ENCODE results near the gene PDXP. TPM values are rescaled to one million over a fixed set of nuclear protein-coding genes. Genes with fewer than 3 reads are reported as not detected.

PDXP gene
- total and polyA plus RNA-seq, 4 experiments from 2014 or later = 0.38 to 9.8 (median 7.2) TPM

- Mint-ChIP-seq H3K27ac (peak overlapping the region in 1 of 7 donors; percentile 31), H3K27me3 (no peaks in the 10 kb centered on the region), H3K36me3 (peaks cover 0 to 40% of the 10 kb centered on the region in 2 donors), H3K4me3 (peak overlapping the region in 1 of 8 donors; percentile 31), H3K9me3 (no peaks in the 10 kb centered on the region), H3K4me1 (peaks cover 0 to 2% (median under 1%) of the 10 kb centered on the region in 4 donors)
- Histone ChIP-seq H3K4me1 (ENCODE audit: insufficient read depth, low read length) (peaks cover under 1% of the 10 kb centered on the region), H3K9me3 (ENCODE audit: control insufficient read depth in 1 of 2, low read length in 2 of 2) (no peaks in the 10 kb centered on the region), H3K4me3 (ENCODE audit: low read length in 2 of 2) (no peak overlapping the region), H3K27ac (ENCODE audit: low read depth, low read length) (no peak overlapping the region), H3K36me3 (ENCODE audit: insufficient read depth, low read length) (peaks cover 34% of the 10 kb centered on the region), H3K27me3 (ENCODE audit: insufficient read depth, low read length) (no peaks in the 10 kb centered on the region)
- DNase-seq = peak in 1 of 5 donors; percentile 38
- ChIA-PET POLR2A (ENCODE audit: partially characterized antibody) (interaction anchor here (0.7 to 4.4 kb wide), 5 partner anchors 7 to 51 kb away, joined by 3 to 23 read pairs (median 4); partner anchors contain the start of genes GGA1 and PDXP), CTCF (ENCODE audit: partially characterized antibody) (interaction anchor here (0.5 to 22.8 kb wide), 3 partner anchors 23 to 75 kb away, joined by 3 to 493 read pairs (median 4); partner anchors contain the start of gene SH3BP1)
- intact Hi-C loops (cut with micrococcal nuclease) = no loop called here
Observed at GRCh38 chr22:37616201-37617083, 42.1 kb upstream of the PDXP start.

GRCh38 chr22:37617431-37617830 is 41.1 kb upstream of the PDXP start:
- Mint-ChIP-seq H3K36me3 (peaks cover 0 to 41% of the 10 kb centered on the region in 2 donors), H3K27ac (peak overlapping the region in 1 of 7 donors; percentile 64), H3K4me1 (peaks cover 0 to 2% (median 0%) of the 10 kb centered on the region in 4 donors), H3K9me3 (no peaks in the 10 kb centered on the region), H3K4me3 (no peak overlapping the region), H3K27me3 (no peaks in the 10 kb centered on the region)
- no peaks in the 10 kb centered on the region for H3K27me3 ChIP-seq (ENCODE audit: insufficient read depth, low read length)
- ChIA-PET CTCF (ENCODE audit: partially characterized antibody) (interaction anchor here (3.6 to 22.8 kb wide), 2 partner anchors 9 to 22 kb away, joined by 28 to 493 read pairs; partner anchors contain the start of genes GGA1 and SH3BP1), POLR2A (ENCODE audit: partially characterized antibody) (interaction anchor here (1.2 to 4.4 kb wide), 4 partner anchors 8 to 50 kb away, joined by 4 to 23 read pairs (median 4); partner anchors contain the start of genes GGA1 and PDXP)
- no peak overlapping the region for H3K27ac ChIP-seq (ENCODE audit: low read depth, low read length)
- intact Hi-C loops (cut with micrococcal nuclease) = no loop called here
- H3K4me3 ChIP-seq (ENCODE audit: low read length in 2 of 2) = no peak overlapping the region
- H3K4me1 ChIP-seq (ENCODE audit: insufficient read depth, low read length) = no peaks in the 10 kb centered on the region
- no peaks in the 10 kb centered on the region for H3K9me3 ChIP-seq (ENCODE audit: control insufficient read depth in 1 of 2, low read length in 2 of 2)
- H3K36me3 ChIP-seq (ENCODE audit: insufficient read depth, low read length) = peaks cover 34% of the 10 kb centered on the region
- DNase-seq = peak in 1 of 5 donors; percentile 3

GRCh38 chr22:37618072-37618656 is 40.4 kb upstream of the PDXP start:
- Mint-ChIP-seq H3K27ac (no peak overlapping the region), H3K4me1 (peaks cover 0 to 4% (median 3%) of the 10 kb centered on the region in 4 donors), H3K27me3 (no peaks in the 10 kb centered on the region), H3K9me3 (no peaks in the 10 kb centered on the region), H3K36me3 (peaks cover 0 to 41% of the 10 kb centered on the region in 2 donors), H3K4me3 (no peak overlapping the region)
- Histone ChIP-seq H3K36me3 (ENCODE audit: insufficient read depth, low read length) (peaks cover 34% of the 10 kb centered on the region), H3K4me1 (ENCODE audit: insufficient read depth, low read length) (peaks cover under 1% of the 10 kb centered on the region), H3K27me3 (ENCODE audit: insufficient read depth, low read length) (no peaks in the 10 kb centered on the region), H3K27ac (ENCODE audit: low read depth, low read length) (no peak overlapping the region), H3K4me3 (ENCODE audit: low read length in 2 of 2) (no peak overlapping the region), H3K9me3 (ENCODE audit: control insufficient read depth in 1 of 2, low read length in 2 of 2) (no peaks in the 10 kb centered on the region)
- POLR2A ChIA-PET (ENCODE audit: partially characterized antibody) = interaction anchor here (1.2 to 4.4 kb wide), 3 partner anchors 9 to 49 kb away, joined by 4 to 23 read pairs (median 4); partner anchors contain the start of gene GGA1
- CTCF ChIA-PET (ENCODE audit: partially characterized antibody) = interaction anchor here (3.6 to 22.8 kb wide), 2 partner anchors 10 to 22 kb away, joined by 28 to 493 read pairs; partner anchors contain the start of genes GGA1 and SH3BP1
- intact Hi-C loops (cut with micrococcal nuclease) = no loop called here
- peak in 1 of 5 donors; percentile 6 for DNase-seq

- Mint-ChIP-seq H3K4me1 (peaks cover 1 to 8% (median 6%) of the 10 kb centered on the region in 4 donors), H3K36me3 (peaks cover 2 to 43% of the 10 kb centered on the region in 2 donors), H3K27ac (no peak overlapping the region), H3K4me3 (no peak overlapping the region), H3K9me3 (no peaks in the 10 kb centered on the region), H3K27me3 (no peaks in the 10 kb centered on the region)
- Histone ChIP-seq H3K4me3 (ENCODE audit: low read length in 2 of 2) (no peak overlapping the region), H3K27ac (ENCODE audit: low read depth, low read length) (no peak overlapping the region), H3K4me1 (ENCODE audit: insufficient read depth, low read length) (peaks cover 6% of the 10 kb centered on the region), H3K36me3 (ENCODE audit: insufficient read depth, low read length) (peaks cover 34% of the 10 kb centered on the region), H3K9me3 (ENCODE audit: control insufficient read depth in 1 of 2, low read length in 2 of 2) (no peaks in the 10 kb centered on the region), H3K27me3 (ENCODE audit: insufficient read depth, low read length) (no peaks in the 10 kb centered on the region)
- intact Hi-C loops (cut with micrococcal nuclease) = no loop called here
- DNase-seq = peak in 1 of 5 donors; percentile 2
- CTCF ChIA-PET (ENCODE audit: partially characterized antibody) = interaction anchor here (3.6 to 22.8 kb wide), 2 partner anchors 10 to 21 kb away, joined by 28 to 493 read pairs; partner anchors contain the start of genes GGA1 and SH3BP1
- POLR2A ChIA-PET (ENCODE audit: partially characterized antibody) = interaction anchor here (1.6 to 4.4 kb wide), 2 partner anchors 10 to 56 kb away, joined by 4 to 23 read pairs; partner anchors contain the start of genes GGA1 and LGALS1
Observed at GRCh38 chr22:37618674-37619073, 39.8 kb upstream of the PDXP start.

GRCh38 chr22:37619991-37620390 is 38.5 kb upstream of the PDXP start:
- no peak overlapping the region for H3K4me3 Mint-ChIP-seq
- Histone ChIP-seq H3K27ac (ENCODE audit: low read depth, low read length) (no peak overlapping the region), H3K4me1 (ENCODE audit: insufficient read depth, low read length) (peaks cover 19% of the 10 kb centered on the region), H3K9me3 (ENCODE audit: control insufficient read depth in 1 of 2, low read length in 2 of 2) (no peaks in the 10 kb centered on the region), H3K27me3 (ENCODE audit: insufficient read depth, low read length) (no peaks in the 10 kb centered on the region), H3K4me3 (ENCODE audit: low read length in 2 of 2) (no peak overlapping the region), H3K36me3 (ENCODE audit: insufficient read depth, low read length) (peaks cover 22% of the 10 kb centered on the region)
- intact Hi-C loops (cut with micrococcal nuclease) = no loop called here
- POLR2A ChIA-PET (ENCODE audit: partially characterized antibody) = interaction anchor here (0.7 to 4.4 kb wide), 10 partner anchors 9 to 66 kb away, joined by 3 to 23 read pairs (median 4); partner anchors contain the start of genes GGA1, LGALS1, NOL12 and PDXP
- H3K27ac Mint-ChIP-seq = peak overlapping the region in 1 of 7 donors; percentile 29
- H3K9me3 Mint-ChIP-seq = no peaks in the 10 kb centered on the region
- H3K36me3 Mint-ChIP-seq = peaks cover 3 to 39% of the 10 kb centered on the region in 2 donors
- CTCF ChIA-PET (ENCODE audit: partially characterized antibody) = interaction anchor here (3.6 to 22.8 kb wide), 3 partner anchors 12 to 61 kb away, joined by 28 to 493 read pairs (median 51); partner anchors contain the start of genes GGA1 and SH3BP1
- peaks cover 3 to 21% (median 14%) of the 10 kb centered on the region in 4 donors for H3K4me1 Mint-ChIP-seq
- peak in 1 of 5 donors; percentile 22 for DNase-seq
- no peaks in the 10 kb centered on the region for H3K27me3 Mint-ChIP-seq

GRCh38 chr22:37621352-37621860 is 37.1 kb upstream of the PDXP start:
- Histone ChIP-seq H3K27me3 (ENCODE audit: insufficient read depth, low read length) (no peaks in the 10 kb centered on the region), H3K4me3 (ENCODE audit: low read length in 2 of 2) (no peak overlapping the region), H3K9me3 (ENCODE audit: control insufficient read depth in 1 of 2, low read length in 2 of 2) (no peaks in the 10 kb centered on the region), H3K36me3 (ENCODE audit: insufficient read depth, low read length) (peaks cover 22% of the 10 kb centered on the region), H3K4me1 (ENCODE audit: insufficient read depth, low read length) (peaks cover 33% of the 10 kb centered on the region), H3K27ac (ENCODE audit: low read depth, low read length) (no peak overlapping the region)
- DNase-seq = peak in 1 of 5 donors; percentile 16
- Mint-ChIP-seq H3K27me3 (no peaks in the 10 kb centered on the region), H3K4me3 (no peak overlapping the region), H3K36me3 (peaks cover 3 to 34% of the 10 kb centered on the region in 2 donors), H3K9me3 (no peaks in the 10 kb centered on the region), H3K4me1 (peaks cover 8 to 34% (median 23%) of the 10 kb centered on the region in 4 donors), H3K27ac (peak overlapping the region in 2 of 7 donors; percentile 18 to 36)
- intact Hi-C loops (cut with micrococcal nuclease) = no loop called here
- POLR2A ChIA-PET (ENCODE audit: partially characterized antibody) = interaction anchor here (1.1 to 2.7 kb wide), 7 partner anchors 13 to 60 kb away, joined by 3 to 9 read pairs (median 4); partner anchors contain the start of genes GGA1, PDXP and SH3BP1
- CTCF ChIA-PET (ENCODE audit: partially characterized antibody) = interaction anchor here (1.1 to 22.8 kb wide), 4 partner anchors 15 to 64 kb away, joined by 3 to 493 read pairs (median 30); partner anchors contain the start of gene SH3BP1
